Vagina (tissue), 2 donors: ENCODE results near the gene TIAM2.

Experiments used
- CTCF ChIP-seq, 3 experiments: fragments of 450-650 bp in 2 of 3; fragments of 200-600 bp in 1 of 3; sonication (generic) in 1 of 3; IDR thresholded peaks; one replicate each; pipeline ENCODE4 v1.5.1; 2017 to 2019; ENCODE audit warnings: antibody characterized with exemption in 3 of 3, mild to moderate bottlenecking in 2 of 3, moderate library complexity in 2 of 3
- POLR2A ChIP-seq, 2 donors: fragments of 450-650 bp; IDR thresholded peaks; one replicate each; pipeline ENCODE4 v1.6.1; 2017; ENCODE audit warnings: antibody characterized with exemption in 2 of 2, mild to moderate bottlenecking in 2 of 2, moderate library complexity in 2 of 2

- TF ChIP-seq CTCF (IDR thresholded peaks at IDR 0.05) = no peak
- no peak for TF ChIP-seq POLR2A (IDR thresholded peaks at IDR 0.05)
Measured at GRCh38 chr6:155128977-155129376, 133.9 kb downstream of the TIAM2 start.
